Endothelial cell (in vitro differentiated cells): ENCODE measurements around the gene LIM2. TPM values are rescaled to one million over a fixed set of nuclear protein-coding genes. Genes with fewer than 3 reads are reported as not detected.
A peak's percentile ranks its signal among the peaks of the same experiment; 100 is the strongest.
"Not testable (repeated sequence)": the region's sequence is repeated elsewhere in the genome, so short reads cannot be mapped to it uniquely, and the experiment has no call there.

ENCODE experiments used
- DNase-seq: peaks from one replicate; pipeline ENCODE4 v3.0.0; 2021; ENCODE audit warnings: low spot score
- H3K27ac Mint-ChIP-seq: one replicate; pipeline ENCODE4 v1.8.0; 2021; ENCODE audit warnings: mixed read lengths, inconsistent platforms; ENCODE audit not compliant: unreplicated experiment
- H3K27me3 Mint-ChIP-seq: one replicate; pipeline ENCODE4 v1.8.0; 2021; ENCODE audit warnings: mild to moderate bottlenecking, moderate library complexity, mixed read lengths, inconsistent platforms; ENCODE audit not compliant: unreplicated experiment
- H3K36me3 Mint-ChIP-seq: one replicate; pipeline ENCODE4 v1.8.0; 2021; ENCODE audit warnings: mild to moderate bottlenecking, low read depth, mixed read lengths, inconsistent platforms; ENCODE audit not compliant: unreplicated experiment
- H3K4me1 Mint-ChIP-seq: one replicate; pipeline ENCODE4 v1.8.0; 2021; ENCODE audit warnings: mild to moderate bottlenecking, mixed read lengths, inconsistent platforms; ENCODE audit not compliant: unreplicated experiment
- H3K4me3 Mint-ChIP-seq: one replicate; pipeline ENCODE4 v1.8.0; 2021; ENCODE audit warnings: mild to moderate bottlenecking, mixed read lengths, inconsistent platforms; ENCODE audit not compliant: unreplicated experiment
- H3K9me3 Mint-ChIP-seq: one replicate; pipeline ENCODE4 v1.8.0; 2021; ENCODE audit warnings: mixed read lengths, inconsistent platforms; ENCODE audit not compliant: unreplicated experiment
- CTCF ChIP-seq: fragments of 200-600 bp; sonication (generic); IDR thresholded peaks from one replicate; pipeline ENCODE4 v1.5.0; 2021; ENCODE audit warnings: antibody characterized with exemption; ENCODE audit not compliant: unreplicated experiment
- total RNA-seq: library from RNA; stranded (reverse); fragmentation: NEBNext Ultra II Directional; extraction: Animal tissue kit (Norgen Biotek cat#: 25700); gene quantifications from one replicate; pipeline ENCODE4 v1.2.1, GENCODE V29; 2021; ENCODE audit not compliant: unreplicated experiment

The LIM2 gene
- total RNA-seq, 1 donor from 2014 or later = not detected

DNA sequence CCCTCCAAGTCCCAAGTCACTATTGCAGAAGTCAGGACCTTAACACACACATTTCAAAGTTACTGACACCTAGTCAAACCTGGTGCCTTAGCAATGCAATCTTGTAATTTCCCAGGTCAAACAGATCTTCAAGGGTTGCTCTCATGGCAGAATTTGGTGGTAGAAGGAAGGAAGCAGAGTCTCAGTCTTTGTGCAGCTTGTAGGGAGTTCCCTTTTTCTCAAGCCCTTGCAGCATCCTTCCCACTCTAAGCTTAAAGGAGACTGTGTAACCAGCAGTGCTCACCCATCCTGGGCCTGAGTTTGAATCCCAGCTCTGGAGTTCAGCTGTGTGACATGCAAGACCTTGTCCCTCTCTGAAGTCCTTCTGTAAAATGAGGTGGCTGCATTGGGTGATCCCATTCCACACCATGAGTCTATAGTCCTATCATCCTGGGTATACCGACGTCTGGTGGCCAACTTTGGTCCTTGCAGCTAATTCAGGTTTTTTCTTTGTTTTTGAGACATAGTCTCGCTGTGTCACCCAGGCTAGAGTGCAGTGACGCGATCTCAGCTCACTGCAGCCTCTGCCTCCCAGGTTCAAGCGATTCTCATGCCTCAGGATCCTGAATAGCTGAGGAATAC, 19.8 kb upstream of the LIM2 start:
- DNase-seq = no peak
- H3K36me3 Mint-ChIP-seq = peaks cover 10% of the 10 kb centered on the region
- H3K27me3 Mint-ChIP-seq = peaks cover 5% of the 10 kb centered on the region
- no peak overlapping the region for H3K27ac Mint-ChIP-seq
- no peak overlapping the region for H3K4me3 Mint-ChIP-seq
- peak; percentile 26 for TF ChIP-seq CTCF
- no peaks in the 10 kb centered on the region for H3K4me1 Mint-ChIP-seq
- H3K9me3 Mint-ChIP-seq = peaks cover 12% of the 10 kb centered on the region

GRCh38 chr19:51402117-51402516, 14.3 kb upstream of the LIM2 start:
- peaks cover 19% of the 10 kb centered on the region for H3K9me3 Mint-ChIP-seq
- no peak overlapping the region for H3K4me3 Mint-ChIP-seq
- no peak for DNase-seq
- H3K36me3 Mint-ChIP-seq = peaks cover 18% of the 10 kb centered on the region
- no peak overlapping the region for H3K27ac Mint-ChIP-seq
- H3K27me3 Mint-ChIP-seq = peaks cover 3% of the 10 kb centered on the region
- no peaks in the 10 kb centered on the region for H3K4me1 Mint-ChIP-seq
- no peak for TF ChIP-seq CTCF

DNA sequence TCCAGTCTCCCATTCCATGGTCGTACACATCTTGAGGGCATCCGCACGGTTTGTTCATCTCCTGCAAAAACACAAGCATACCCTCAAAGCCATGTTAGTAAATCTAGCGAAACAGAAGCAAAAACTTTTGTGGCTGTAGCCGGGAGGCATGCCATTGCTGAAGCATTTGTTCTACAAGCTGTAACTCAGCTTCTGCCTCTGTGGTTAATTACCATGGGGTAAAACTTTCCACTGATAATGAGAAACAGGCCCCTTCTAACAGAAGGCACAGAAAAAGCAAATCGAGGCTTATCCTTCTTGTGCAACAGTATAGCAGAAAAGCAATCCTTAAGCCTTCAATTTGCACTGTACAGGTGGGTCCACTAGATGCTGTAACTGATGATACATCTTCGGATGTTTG, 12.2 kb upstream of the LIM2 start:
- H3K36me3 Mint-ChIP-seq = peaks cover 18% of the 10 kb centered on the region
- not testable (repeated sequence) for H3K27ac Mint-ChIP-seq, DNase-seq

DNA sequence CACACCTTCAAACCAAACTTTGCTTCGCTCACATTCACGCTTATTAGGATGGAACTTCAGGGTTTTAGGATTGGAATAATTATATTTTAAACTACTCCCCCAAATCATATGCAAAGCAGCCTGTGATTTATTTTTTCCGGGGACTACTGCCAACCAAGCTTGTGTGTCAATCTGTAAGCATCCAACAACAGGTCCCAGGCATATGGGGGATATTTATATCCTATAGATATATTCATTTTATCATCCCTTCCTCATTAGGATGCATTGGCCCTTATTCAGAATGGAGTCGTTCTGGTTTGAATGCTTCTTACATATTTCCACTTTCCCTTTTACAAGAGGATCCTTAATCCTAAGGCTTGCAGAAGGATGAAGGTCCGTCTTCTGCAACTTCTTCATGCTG, 11.5 kb upstream of the LIM2 start:
- H3K36me3 Mint-ChIP-seq = peaks cover 18% of the 10 kb centered on the region

More for the DNA sequence above, 12.2 kb upstream of the LIM2 start:
- H3K4me3 Mint-ChIP-seq, H3K4me1 Mint-ChIP-seq, H3K27me3 Mint-ChIP-seq: not testable (repeated sequence)
- peaks cover 19% of the 10 kb centered on the region for H3K9me3 Mint-ChIP-seq

GRCh38 chr19:51398096-51398704, 10.4 kb upstream of the LIM2 start:
- TF ChIP-seq CTCF = no peak
- Mint-ChIP-seq H3K9me3 (peaks cover 12% of the 10 kb centered on the region), H3K27ac (no peak overlapping the region), H3K36me3 (peaks cover 12% of the 10 kb centered on the region), H3K4me1 (no peaks in the 10 kb centered on the region), H3K27me3 (peaks cover 1% of the 10 kb centered on the region), H3K4me3 (no peak overlapping the region)
- DNase-seq = no peak

More for the DNA sequence above, 11.5 kb upstream of the LIM2 start:
- no peak for TF ChIP-seq CTCF
- Mint-ChIP-seq H3K4me1 (no peaks in the 10 kb centered on the region), H3K27me3 (peaks cover 3% of the 10 kb centered on the region), H3K4me3 (no peak overlapping the region), H3K27ac (no peak overlapping the region), H3K9me3 (peaks cover 19% of the 10 kb centered on the region)
- DNase-seq = no peak

- H3K4me1 Mint-ChIP-seq, H3K36me3 Mint-ChIP-seq, H3K27ac Mint-ChIP-seq, DNase-seq, H3K27me3 Mint-ChIP-seq, H3K4me3 Mint-ChIP-seq, H3K9me3 Mint-ChIP-seq: not testable (repeated sequence)
These were observed 9.7 kb upstream of the LIM2 start for GRCh38 chr19:51397453-51397852.
